HEK293 (cell line): Measurements from ENCODE around the gene RAN.

Source experiments
- CTCF ChIA-PET: fragments of 350-600 bp; formaldehyde crosslinking; extraction: SDS; loops from one replicate; lab custom pipeline; 2021; ENCODE audit warnings: antibody characterized with exemption; lab: Yijun Ruan, JAX
- POLR2A ChIA-PET: fragments of 300-600 bp; formaldehyde crosslinking; extraction: SDS; loops from one replicate; lab custom pipeline; 2020; ENCODE audit warnings: antibody characterized with exemption, inconsistent platforms; lab: Yijun Ruan, JAX
- H3K27ac ChIP-seq: fragments of 200-500 bp; sonication (Bioruptor generic); 2 replicates; pipeline ENCODE4 v1.5.1; 2014; ENCODE audit warnings: low read depth, low read length, control low read depth, inconsistent platforms; ENCODE audit errors: extremely low read depth
- H3K36me3 ChIP-seq, 2 experiments: fragments of 200-500 bp in 1 of 2; sonication (Bioruptor generic) in 1 of 2; 1 replicate in 1 of 2; 2 replicates in 1 of 2; pipeline ENCODE4 v1.5.1; 2014 to 2017; ENCODE audit warnings: inconsistent platforms in 2 of 2, low read length in 2 of 2; ENCODE audit not compliant: control insufficient read depth in 2 of 2, insufficient read depth in 1 of 2
- H3K4me1 ChIP-seq: fragments of 200-500 bp; sonication (Bioruptor generic); 2 replicates; pipeline ENCODE4 v1.5.1; 2014; ENCODE audit warnings: mild to moderate bottlenecking, low read length, inconsistent platforms; ENCODE audit not compliant: control insufficient read depth, insufficient read depth
- H3K4me3 ChIP-seq: 2 replicates; pipeline ENCODE4 v1.5.1; 2011; ENCODE audit warnings: low read depth, mild to moderate bottlenecking, control low read depth, low read length, moderate library complexity
- H3K9me3 ChIP-seq: fragments of 200-500 bp; sonication (Bioruptor generic); 2 replicates; pipeline ENCODE4 v1.5.1; 2014; ENCODE audit warnings: low read depth, low read length, inconsistent platforms; ENCODE audit not compliant: control insufficient read depth, insufficient read depth
- GLIS2 ChIP-seq: fragments of 450-650 bp; formaldehyde crosslinking; IDR thresholded peaks from 2 replicates; pipeline ENCODE4 v1.5.1; 2016; ENCODE audit warnings: missing biosample characterization, missing genetic modification characterization
- KLF9 ChIP-seq: fragments of 450-650 bp; formaldehyde crosslinking; IDR thresholded peaks from 2 replicates; pipeline ENCODE4 v1.5.1; 2016; ENCODE audit warnings: missing biosample characterization, missing genetic modification characterization, low read depth
- OSR2 ChIP-seq: fragments of 450-650 bp; formaldehyde crosslinking; IDR thresholded peaks from 2 replicates; pipeline ENCODE4 v1.5.1; 2016; ENCODE audit warnings: missing biosample characterization, missing genetic modification characterization
- PATZ1 ChIP-seq: fragments of 450-650 bp; formaldehyde crosslinking; IDR thresholded peaks from 2 replicates; pipeline ENCODE4 v1.5.1; 2016; ENCODE audit warnings: missing biosample characterization, missing genetic modification characterization
- SP3 ChIP-seq: fragments of 450-650 bp; formaldehyde crosslinking; IDR thresholded peaks from 2 replicates; pipeline ENCODE4 v1.5.1; 2016; ENCODE audit warnings: missing biosample characterization, missing genetic modification characterization
- ZBTB10 ChIP-seq: fragments of 450-650 bp; formaldehyde crosslinking; IDR thresholded peaks from 2 replicates; pipeline ENCODE4 v1.5.1; 2016; ENCODE audit warnings: missing biosample characterization, missing genetic modification characterization
- ZBTB49 ChIP-seq: fragments of 450-650 bp; formaldehyde crosslinking; IDR thresholded peaks from 2 replicates; pipeline ENCODE4 v1.5.1; 2016; ENCODE audit warnings: missing biosample characterization, missing genetic modification characterization, low read depth
- ZFP69B ChIP-seq: fragments of 450-650 bp; formaldehyde crosslinking; IDR thresholded peaks from 2 replicates; pipeline ENCODE4 v1.5.1; 2016; ENCODE audit warnings: missing biosample characterization, missing genetic modification characterization
- ZNF140 ChIP-seq: fragments of 450-650 bp; formaldehyde crosslinking; IDR thresholded peaks from 2 replicates; pipeline ENCODE4 v1.5.1; 2016; ENCODE audit warnings: missing biosample characterization, missing genetic modification characterization
- ZNF169 ChIP-seq: fragments of 450-650 bp; formaldehyde crosslinking; IDR thresholded peaks from 2 replicates; pipeline ENCODE4 v1.5.1; 2016; ENCODE audit warnings: missing biosample characterization, missing genetic modification characterization
- ZNF175 ChIP-seq: fragments of 450-650 bp; formaldehyde crosslinking; IDR thresholded peaks from 2 replicates; pipeline ENCODE4 v1.5.1; 2016; ENCODE audit warnings: missing biosample characterization, missing genetic modification characterization
- ZNF202 ChIP-seq: fragments of 450-650 bp; formaldehyde crosslinking; IDR thresholded peaks from 2 replicates; pipeline ENCODE4 v1.5.1; 2016; ENCODE audit warnings: missing biosample characterization, missing genetic modification characterization, borderline replicate concordance
- ZNF362 ChIP-seq: fragments of 450-650 bp; formaldehyde crosslinking; IDR thresholded peaks from 2 replicates; pipeline ENCODE4 v1.5.1; 2016; ENCODE audit warnings: missing biosample characterization, missing genetic modification characterization
- ZNF37A ChIP-seq: fragments of 450-650 bp; IDR thresholded peaks from 2 replicates; pipeline ENCODE4 v1.5.1; 2018; ENCODE audit warnings: missing biosample characterization, missing genetic modification characterization
- ZNF426 ChIP-seq: fragments of 450-650 bp; formaldehyde crosslinking; IDR thresholded peaks from 2 replicates; pipeline ENCODE4 v1.5.1; 2017; ENCODE audit warnings: missing biosample characterization, missing genetic modification characterization, mild to moderate bottlenecking, inconsistent platforms, moderate library complexity
- ZNF510 ChIP-seq: fragments of 450-650 bp; formaldehyde crosslinking; IDR thresholded peaks from 2 replicates; pipeline ENCODE4 v1.5.1; 2018; ENCODE audit warnings: mild to moderate bottlenecking, missing genetic modification characterization, missing biosample characterization; ENCODE audit not compliant: insufficient replicate concordance
- ZNF548 ChIP-seq: fragments of 450-650 bp; formaldehyde crosslinking; IDR thresholded peaks from 2 replicates; pipeline ENCODE4 v1.5.1; 2016; ENCODE audit warnings: missing biosample characterization, missing genetic modification characterization
- ZNF561 ChIP-seq: fragments of 450-650 bp; IDR thresholded peaks from 2 replicates; pipeline ENCODE4 v1.5.1; 2018; ENCODE audit warnings: missing biosample characterization, missing genetic modification characterization, borderline replicate concordance
- ZNF585B ChIP-seq: fragments of 450-650 bp; formaldehyde crosslinking; IDR thresholded peaks from 2 replicates; pipeline ENCODE4 v1.5.1; 2016; ENCODE audit warnings: missing biosample characterization, missing genetic modification characterization
- ZNF639 ChIP-seq: fragments of 450-650 bp; formaldehyde crosslinking; IDR thresholded peaks from 2 replicates; pipeline ENCODE4 v1.5.1; 2016; ENCODE audit warnings: missing biosample characterization, missing genetic modification characterization
- ZNF654 ChIP-seq: fragments of 450-650 bp; formaldehyde crosslinking; IDR thresholded peaks from 2 replicates; pipeline ENCODE4 v1.5.1; 2016; ENCODE audit warnings: low read depth, missing biosample characterization, missing genetic modification characterization
- ZNF658 ChIP-seq: fragments of 450-650 bp; formaldehyde crosslinking; IDR thresholded peaks from 2 replicates; pipeline ENCODE4; 2016; ENCODE audit warnings: missing biosample characterization, missing genetic modification characterization
- ZNF664 ChIP-seq: fragments of 450-650 bp; formaldehyde crosslinking; IDR thresholded peaks from 2 replicates; pipeline ENCODE4 v1.5.1; 2016; ENCODE audit warnings: missing biosample characterization, missing genetic modification characterization
- ZNF777 ChIP-seq: fragments of 450-650 bp; formaldehyde crosslinking; IDR thresholded peaks from 2 replicates; pipeline ENCODE4 v1.5.1; 2017; ENCODE audit warnings: missing biosample characterization, missing genetic modification characterization, borderline replicate concordance
- ZSCAN16 ChIP-seq: fragments of 450-650 bp; formaldehyde crosslinking; IDR thresholded peaks from 2 replicates; pipeline ENCODE4 v1.5.1; 2016; ENCODE audit warnings: missing biosample characterization, missing genetic modification characterization

RAN gene

DNA sequence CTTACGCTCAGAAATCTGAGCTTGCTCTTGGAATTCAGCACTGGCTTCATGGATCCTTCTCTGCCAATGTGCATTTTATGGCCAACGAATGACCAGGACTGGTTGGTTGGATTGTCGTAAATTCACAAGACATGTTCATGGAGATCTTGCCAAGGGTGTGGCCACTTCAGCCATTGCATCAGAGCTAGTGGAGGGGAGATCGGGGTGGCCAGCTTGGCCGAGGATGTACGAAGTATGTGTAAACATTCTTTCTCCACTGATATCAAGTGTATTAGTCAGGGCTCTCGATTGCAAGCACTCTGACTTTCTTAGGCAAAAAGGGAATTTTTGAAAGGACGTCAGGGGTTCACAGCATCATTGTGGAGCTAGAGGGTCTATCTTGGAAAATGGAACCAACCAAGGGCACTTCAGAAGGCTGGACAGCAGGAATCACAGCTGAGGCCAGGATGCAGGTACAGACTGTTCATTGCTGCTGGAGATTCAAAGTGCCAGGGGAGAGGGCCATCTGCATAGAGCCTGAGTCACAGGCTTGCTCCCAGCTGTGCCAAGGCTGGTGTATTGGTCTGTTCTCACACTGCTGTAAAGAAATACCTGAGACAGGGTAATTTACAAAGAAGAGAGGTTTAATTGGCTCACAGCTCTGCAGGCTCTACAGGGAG lies 49.0 kb downstream of the RAN start (continued):
- TF ChIP-seq PATZ1 (tag by site-specific recombination) = no peak
- TF ChIP-seq, all 188 proteins: peak for 0

GRCh38 chr12:130922511-130922953 lies 50.7 kb downstream of the RAN start:
- CTCF ChIA-PET = interaction anchor here (1.4 kb wide), 1 partner anchor 532 kb away, joined by 4 read pairs; no protein-coding TSS in a partner anchor

DNA sequence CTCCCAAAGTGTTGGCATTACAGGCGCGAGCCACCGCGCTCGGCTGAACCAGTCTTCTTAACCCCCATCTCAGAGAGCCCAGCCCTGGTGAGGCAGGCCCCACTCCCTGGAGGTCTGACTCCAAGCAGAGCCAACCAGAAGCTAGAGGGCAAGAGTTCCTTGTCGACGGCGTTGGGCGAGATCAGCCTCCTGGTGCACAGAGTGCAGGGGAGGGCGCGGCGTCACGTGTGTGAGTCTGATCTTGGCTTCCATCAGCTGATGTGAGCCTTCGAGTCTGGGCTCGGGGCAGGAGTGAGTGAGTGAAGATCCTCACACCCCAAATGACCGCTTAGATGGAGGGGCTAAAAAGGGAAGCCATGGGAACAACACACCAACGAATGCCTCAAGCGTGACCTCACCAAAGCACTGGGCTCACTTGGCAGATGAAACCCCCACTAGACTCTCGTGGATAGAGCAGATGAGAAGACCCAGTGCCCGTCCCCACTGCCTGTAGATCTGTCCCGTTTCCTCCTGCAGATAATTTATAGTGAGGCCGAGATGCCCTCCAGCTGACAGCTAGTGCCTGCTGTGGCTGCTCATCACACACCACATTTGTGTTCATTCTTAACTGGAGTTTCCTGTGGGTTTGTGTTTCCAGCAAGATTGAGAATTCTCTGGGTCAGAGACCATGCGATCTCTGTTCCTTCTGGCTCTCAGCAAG lies 53.2 kb downstream of the RAN start:
- CTCF ChIA-PET = interaction anchor here (0.6 to 1.2 kb wide), 3 partner anchors 46 to 693 kb away, joined by 3 to 6 read pairs (median 3); no protein-coding TSS in a partner anchor
- no peaks in the 10 kb centered on the region for H3K9me3 ChIP-seq
- no peaks in the 10 kb centered on the region for H3K36me3 ChIP-seq
- no peak overlapping the region for H3K27ac ChIP-seq
- POLR2A ChIA-PET = no interaction called here
- H3K4me1 ChIP-seq = no peaks in the 10 kb centered on the region
- no peak overlapping the region for H3K4me3 ChIP-seq
- TF ChIP-seq ZNF585B (tag by site-specific recombination) (no peak), ZNF639 (tag by site-specific recombination) (no peak), GLIS2 (no peak), ZSCAN16 (tag by site-specific recombination) (no peak), SP3 (tag by site-specific recombination) (no peak), ZFP69B (tag by site-specific recombination) (no peak), ZNF202 (tag by site-specific recombination) (no peak), ZNF777 (tag by site-specific recombination) (no peak), ZNF140 (tag by site-specific recombination) (no peak), ZBTB49 (tag by site-specific recombination) (no peak), ZNF548 (tag by site-specific recombination) (no peak), ZNF37A (tag by site-specific recombination) (no peak), ZNF658 (tag by site-specific recombination) (no peak), ZNF561 (tag by site-specific recombination) (no peak), ZBTB10 (tag by site-specific recombination) (no peak), ZNF654 (tag by site-specific recombination) (no peak), KLF9 (no peak)

More at GRCh38 chr12:130922511-130922953, 50.7 kb downstream of the RAN start:
- Histone ChIP-seq H3K4me3 (no peak overlapping the region), H3K9me3 (no peaks in the 10 kb centered on the region), H3K4me1 (no peaks in the 10 kb centered on the region), H3K27ac (no peak overlapping the region), H3K36me3 (no peaks in the 10 kb centered on the region)
- POLR2A ChIA-PET = no interaction called here
- TF ChIP-seq ZNF169 (no peak), ZNF510 (tag by site-specific recombination) (no peak), ZNF664 (tag by site-specific recombination) (no peak), OSR2 (no peak), ZNF426 (tag by site-specific recombination) (no peak), ZNF362 (tag by site-specific recombination) (no peak), ZNF175 (tag by site-specific recombination) (no peak)
